ENCODE measurements around the gene RPP30.

DNA sequence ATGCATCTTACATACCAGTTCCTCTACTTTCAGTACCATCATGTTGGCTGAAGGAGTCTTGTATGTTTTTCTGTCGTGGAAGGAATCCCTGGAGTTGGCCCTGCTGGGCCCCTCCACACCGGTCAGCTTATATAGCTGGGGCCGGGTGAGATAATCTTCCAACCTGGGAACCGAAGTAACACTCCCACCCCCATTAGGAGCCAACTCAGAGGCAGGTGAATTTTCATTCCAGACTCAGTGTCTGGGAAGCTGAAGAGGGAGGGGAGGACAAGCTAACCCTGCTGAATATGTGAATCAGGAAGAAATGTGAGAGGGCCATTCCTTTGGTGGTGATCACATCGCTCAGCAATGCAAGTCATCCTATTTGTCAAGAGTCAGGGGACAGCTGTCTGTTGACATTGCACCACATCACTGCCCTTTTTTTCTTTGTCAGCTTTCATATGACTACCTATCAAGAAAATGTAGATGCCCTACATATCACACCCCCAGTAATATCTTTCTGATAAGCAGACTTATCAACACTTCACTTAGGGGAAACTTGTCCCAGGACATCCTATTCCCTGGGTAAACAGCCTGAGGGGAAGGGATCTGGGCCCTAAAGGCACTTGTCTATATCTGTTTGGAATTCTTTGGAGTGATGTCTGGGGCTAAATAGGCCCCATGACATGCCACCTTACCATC lies 49.4 kb downstream of the RPP30 start, which contains the start of gene ANKRD1:
- TF ChIP-seq, protein P1, sequence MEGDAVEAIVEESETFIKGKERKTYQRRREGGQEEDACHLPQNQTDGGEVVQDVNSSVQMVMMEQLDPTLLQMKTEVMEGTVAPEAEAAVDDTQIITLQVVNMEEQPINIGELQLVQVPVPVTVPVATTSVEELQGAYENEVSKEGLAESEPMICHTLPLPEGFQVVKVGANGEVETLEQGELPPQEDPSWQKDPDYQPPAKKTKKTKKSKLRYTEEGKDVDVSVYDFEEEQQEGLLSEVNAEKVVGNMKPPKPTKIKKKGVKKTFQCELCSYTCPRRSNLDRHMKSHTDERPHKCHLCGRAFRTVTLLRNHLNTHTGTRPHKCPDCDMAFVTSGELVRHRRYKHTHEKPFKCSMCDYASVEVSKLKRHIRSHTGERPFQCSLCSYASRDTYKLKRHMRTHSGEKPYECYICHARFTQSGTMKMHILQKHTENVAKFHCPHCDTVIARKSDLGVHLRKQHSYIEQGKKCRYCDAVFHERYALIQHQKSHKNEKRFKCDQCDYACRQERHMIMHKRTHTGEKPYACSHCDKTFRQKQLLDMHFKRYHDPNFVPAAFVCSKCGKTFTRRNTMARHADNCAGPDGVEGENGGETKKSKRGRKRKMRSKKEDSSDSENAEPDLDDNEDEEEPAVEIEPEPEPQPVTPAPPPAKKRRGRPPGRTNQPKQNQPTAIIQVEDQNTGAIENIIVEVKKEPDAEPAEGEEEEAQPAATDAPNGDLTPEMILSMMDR (IDR thresholded peaks at IDR 0.05; ENCODE audit: insufficient read depth, low read length, poor library complexity, severe bottlenecking): no peak
- no peak for TF ChIP-seq EZH2phosphoT487 (conservative IDR thresholded peaks at IDR 0.05; ENCODE audit: low read length)

Data from SU-DHL-6 (cell line).